Measurements from ENCODE around the gene SLC26A11.

- no peak for TF ChIP-seq CTCF (IDR thresholded peaks at IDR 0.05; ENCODE audit: low read depth, low read length)
- no peak for TF ChIP-seq POLR2A (IDR thresholded peaks at IDR 0.05; ENCODE audit: extremely low read depth, insufficient read length)
Observed at GRCh38 chr17:80295559-80295958, 75.3 kb downstream of the SLC26A11 start.
